DND-41 (cell line): ENCODE measurements around the gene CORT.

Source experiments
- ATAC-seq: fragments of 200-7000 bp; cut with Tn5 transposase; 3 replicates; pipeline ENCODE4 v1.9.1; 2021; ENCODE audit warnings: low read depth; ENCODE audit not compliant: insufficient read depth
- DNase-seq: peaks from one replicate; pipeline ENCODE4 v3.0.0-alpha.2; 2020
- H2AFZ ChIP-seq: 2 replicates; pipeline ENCODE4 v1.6.0; 2012; ENCODE audit warnings: low read depth, low read length
- H3K27ac ChIP-seq: 2 replicates; pipeline ENCODE4 v1.5.1; 2012; ENCODE audit warnings: low read length, inconsistent platforms
- H3K27me3 ChIP-seq: fragments of 200-600 bp; sonication (generic); 2 replicates; pipeline ENCODE4 v1.6.0; 2012; ENCODE audit warnings: low read length, mild to moderate bottlenecking, inconsistent platforms; ENCODE audit not compliant: insufficient read depth, poor library complexity
- H3K36me3 ChIP-seq: 2 replicates; pipeline ENCODE4 v1.5.1; 2012; ENCODE audit warnings: low read length, inconsistent platforms; ENCODE audit not compliant: insufficient read depth
- H3K4me1 ChIP-seq: 2 replicates; pipeline ENCODE4 v1.5.1; 2012; ENCODE audit warnings: mild to moderate bottlenecking, low read length; ENCODE audit not compliant: insufficient read depth
- H3K4me2 ChIP-seq: 2 replicates; pipeline ENCODE4 v1.6.0; 2012; ENCODE audit warnings: mild to moderate bottlenecking, moderate library complexity, low read length, inconsistent platforms; ENCODE audit not compliant: insufficient read depth
- H3K4me3 ChIP-seq, 2 experiments: fragments of 200-600 bp in 1 of 2; shearing (Covaris generic) in 1 of 2; 2 replicates each; pipeline ENCODE4 v1.5.1; 2012 to 2016; ENCODE audit warnings: inconsistent platforms in 2 of 2, low read length in 2 of 2, mild to moderate bottlenecking in 2 of 2, low read depth in 1 of 2, moderate library complexity in 1 of 2
- H3K79me2 ChIP-seq: 2 replicates; pipeline ENCODE4 v1.6.0; 2012; ENCODE audit warnings: low read length, inconsistent platforms; ENCODE audit not compliant: insufficient read depth
- H3K9ac ChIP-seq: 2 replicates; pipeline ENCODE4 v1.6.0; 2012; ENCODE audit warnings: low read depth, mild to moderate bottlenecking, inconsistent platforms, low read length, moderate library complexity
- H3K9me3 ChIP-seq: 2 replicates; pipeline ENCODE4 v1.5.1; 2012; ENCODE audit warnings: low read length, moderate library complexity, mild to moderate bottlenecking, inconsistent platforms; ENCODE audit not compliant: insufficient read depth, severe bottlenecking
- H4K20me1 ChIP-seq: 2 replicates; pipeline ENCODE4 v1.6.0; 2012; ENCODE audit warnings: low read length; ENCODE audit not compliant: insufficient read depth
- CTCF ChIP-seq: IDR thresholded peaks from 2 replicates; pipeline ENCODE4 v1.5.1; 2012; ENCODE audit warnings: borderline replicate concordance, low read length, moderate library complexity, mild to moderate bottlenecking; ENCODE audit not compliant: poor library complexity, severe bottlenecking; ENCODE audit errors: extremely low read depth
- EZH2 ChIP-seq: IDR thresholded peaks from 3 replicates; pipeline ENCODE4 v1.6.1; 2012; ENCODE audit warnings: borderline replicate concordance, low read depth, mild to moderate bottlenecking, moderate library complexity, low read length, inconsistent platforms; ENCODE audit not compliant: severe bottlenecking

The CORT gene

DNA sequence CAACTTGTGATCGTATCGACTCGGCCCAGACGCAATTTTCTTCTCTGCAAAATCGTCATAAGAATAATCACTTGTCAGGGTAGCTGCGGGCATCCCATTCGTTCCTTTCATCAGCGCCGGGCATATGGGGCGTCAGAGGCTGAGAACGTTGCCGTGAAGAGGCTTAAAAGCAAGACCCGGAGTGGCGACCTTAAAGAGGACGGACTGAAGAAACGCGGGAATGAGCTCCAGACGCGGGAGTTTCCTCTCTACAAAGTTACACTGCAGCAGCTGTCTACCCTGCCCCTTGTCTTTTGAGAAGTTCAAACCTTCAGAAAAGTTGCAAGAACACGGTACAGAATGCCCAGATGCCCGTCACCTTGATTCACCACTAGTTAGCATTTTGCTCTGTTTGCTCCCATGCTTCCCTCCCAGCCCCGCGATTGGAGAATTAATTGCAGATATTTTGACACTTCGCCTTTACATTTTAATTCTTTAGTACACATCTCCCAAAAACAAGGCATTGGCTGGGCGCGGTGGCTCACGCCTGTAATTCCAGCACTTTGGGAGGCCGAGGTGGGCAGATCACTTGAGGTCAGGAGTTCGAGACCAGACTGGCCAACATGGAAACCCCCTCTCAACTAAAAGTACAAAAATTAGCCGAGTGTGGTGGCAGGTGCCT, 18.6 kb upstream of the CORT start:
- Histone ChIP-seq H3K27ac (peak overlapping the region; percentile 91), H4K20me1 (no peaks in the 10 kb centered on the region), H3K9me3 (no peaks in the 10 kb centered on the region), H3K36me3 (peaks cover 5% of the 10 kb centered on the region), H3K9ac (peak overlapping the region; percentile 63), H3K4me3 (peak overlapping the region; percentile 32 to 72), H3K79me2 (peaks cover 25% of the 10 kb centered on the region), H2AFZ (peak overlapping the region; percentile 84), H3K27me3 (no peaks in the 10 kb centered on the region), H3K4me1 (peaks cover 47% of the 10 kb centered on the region), H3K4me2 (peak overlapping the region; percentile 92)
- ATAC-seq (0 out of 3 replicates have a peak, but pooled peaks have one; percentile 7), DNase-seq (peak; percentile 37)
- TF ChIP-seq EZH2: no peak
- TF ChIP-seq CTCF: peak; percentile 5

- no peaks in the 10 kb centered on the region for H4K20me1 ChIP-seq
- TF ChIP-seq CTCF: no peak
- no peak for TF ChIP-seq EZH2
- H3K79me2 ChIP-seq: peaks cover 25% of the 10 kb centered on the region
- peaks cover 5% of the 10 kb centered on the region for H3K36me3 ChIP-seq
- ATAC-seq: no peak
- peaks cover 42% of the 10 kb centered on the region for H3K4me1 ChIP-seq
- no peak for DNase-seq
- H3K4me2 ChIP-seq: peak overlapping the region; percentile 27; the same call in 1 of the 2 replicates
- H3K9me3 ChIP-seq: no peaks in the 10 kb centered on the region
- H2AFZ ChIP-seq: no peak overlapping the region
- no peaks in the 10 kb centered on the region for H3K27me3 ChIP-seq
- no peak overlapping the region for H3K27ac ChIP-seq
- peak overlapping the region; percentile 2; the same call in 1 of the 2 replicates for H3K9ac ChIP-seq
- H3K4me3 ChIP-seq: no peak overlapping the region
These were observed 16.7 kb upstream of the CORT start for GRCh38 chr1:10432910-10433700.

DNA sequence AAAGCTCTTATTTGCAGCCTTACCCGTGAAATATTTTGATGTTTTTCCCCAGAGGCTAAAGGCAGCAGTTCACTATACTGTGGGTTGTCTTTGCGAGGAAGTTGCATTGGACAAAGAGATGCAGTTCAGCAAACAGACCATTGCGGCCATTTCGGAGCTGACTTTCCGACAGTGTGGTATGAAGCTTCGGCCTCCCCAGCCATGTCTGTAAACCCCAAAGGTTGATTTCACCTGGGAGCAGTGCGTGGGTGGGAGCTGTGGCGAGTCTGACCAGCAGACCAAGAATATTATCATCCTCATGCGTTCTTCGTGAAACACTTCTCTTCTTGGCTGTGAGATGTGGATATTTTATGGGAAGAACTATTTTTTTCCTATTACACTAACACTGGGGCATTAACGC, 16.0 kb upstream of the CORT start:
- no peak overlapping the region for H3K9ac ChIP-seq
- peaks cover 25% of the 10 kb centered on the region for H3K79me2 ChIP-seq
- H3K4me1 ChIP-seq: peaks cover 37% of the 10 kb centered on the region
- H2AFZ ChIP-seq: no peak overlapping the region
- no peak overlapping the region for H3K4me2 ChIP-seq
- no peaks in the 10 kb centered on the region for H3K27me3 ChIP-seq
- no peak overlapping the region for H3K4me3 ChIP-seq
- no peak for ATAC-seq
- DNase-seq: no peak
- TF ChIP-seq CTCF (no peak), EZH2 (no peak)
- no peaks in the 10 kb centered on the region for H3K9me3 ChIP-seq
- no peaks in the 10 kb centered on the region for H4K20me1 ChIP-seq
- no peak overlapping the region for H3K27ac ChIP-seq
- peaks cover 5% of the 10 kb centered on the region for H3K36me3 ChIP-seq
